HL-60 (cell line): ENCODE results near the gene DPH3.

Experiments used
- DNase-seq, 2 experiments: peaks; one replicate each; pipeline ENCODE4 v3.0.0-alpha.2; 2010 to 2020; ENCODE audit warnings: low read depth in 1 of 2, low spot score in 1 of 2
- H3K27ac ChIP-seq: fragments of 250-450 bp; sonication (Bioruptor Pico); replicated peaks from 2 replicates; pipeline ENCODE4 v1.5.1; 2020; ENCODE audit warnings: mild to moderate bottlenecking, moderate library complexity
- H3K27me3 ChIP-seq: fragments of 250-450 bp; sonication (Bioruptor Pico); 2 replicates; pipeline ENCODE4 v1.5.1; 2021; ENCODE audit warnings: mild to moderate bottlenecking, moderate library complexity; ENCODE audit not compliant: insufficient read depth, poor library complexity, severe bottlenecking
- H3K4me3 ChIP-seq: replicated peaks from 2 replicates; pipeline ENCODE4 v1.5.1; 2011; ENCODE audit warnings: mild to moderate bottlenecking, control low read depth, low read length; ENCODE audit not compliant: insufficient read depth
- CTCF ChIP-seq: IDR thresholded peaks from one replicate; pipeline ENCODE4 v1.5.1; 2011; ENCODE audit warnings: low read length, control low read depth, inconsistent platforms; ENCODE audit not compliant: insufficient read depth
- GABPA ChIP-seq: IDR thresholded peaks from 2 replicates; pipeline ENCODE4 v1.6.1; 2012; ENCODE audit warnings: low read depth
- POLR2AphosphoS5 ChIP-seq: IDR thresholded peaks from 2 replicates; pipeline ENCODE4 v1.6.1; 2012; ENCODE audit warnings: low read depth
- REST ChIP-seq: IDR thresholded peaks from 2 replicates; pipeline ENCODE4 v1.6.1; 2012; ENCODE audit warnings: low read depth; ENCODE audit not compliant: insufficient replicate concordance
- SPI1 ChIP-seq: IDR thresholded peaks from 2 replicates; pipeline ENCODE4 v1.6.1; 2012; ENCODE audit warnings: low read depth, mild to moderate bottlenecking, borderline replicate concordance

The DPH3 gene

GRCh38 chr3:16227566-16227965 is 37.2 kb downstream of the DPH3 start:
- Histone ChIP-seq H3K27ac (no peak overlapping the region), H3K4me3 (no peak overlapping the region), H3K27me3 (no peaks in the 10 kb centered on the region)
- DNase-seq, result no peak
- TF ChIP-seq GABPA, result no peak
- TF ChIP-seq POLR2AphosphoS5, result no peak
- TF ChIP-seq CTCF, result no peak
- no peak for TF ChIP-seq REST
- no peak for TF ChIP-seq SPI1

DNA sequence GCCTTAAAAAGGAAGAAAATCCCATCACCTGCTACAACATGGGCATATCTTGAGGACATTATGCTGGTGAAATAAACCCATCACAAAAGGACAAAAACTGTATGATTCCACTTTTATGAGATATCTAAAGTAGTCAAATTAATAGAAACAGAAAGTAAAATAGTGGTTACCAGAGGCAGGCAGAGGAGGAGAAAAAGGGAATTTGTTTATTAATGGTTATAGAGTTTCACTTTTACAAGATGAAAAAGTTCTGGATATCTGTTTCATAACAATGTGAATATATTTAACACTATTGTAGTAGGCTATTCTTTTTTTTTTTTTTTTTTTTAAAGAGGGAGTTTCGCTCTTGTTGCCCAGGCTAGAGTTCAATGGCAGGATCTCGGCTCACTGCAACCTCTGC is 40.4 kb downstream of the DPH3 start:
- H3K4me3 ChIP-seq, result no peak overlapping the region
- TF ChIP-seq GABPA (no peak), SPI1 (no peak), POLR2AphosphoS5 (no peak), REST (no peak), CTCF (no peak)
- no peak overlapping the region for H3K27ac ChIP-seq
- DNase-seq, result no peak
- H3K27me3 ChIP-seq, result no peaks in the 10 kb centered on the region

DNA sequence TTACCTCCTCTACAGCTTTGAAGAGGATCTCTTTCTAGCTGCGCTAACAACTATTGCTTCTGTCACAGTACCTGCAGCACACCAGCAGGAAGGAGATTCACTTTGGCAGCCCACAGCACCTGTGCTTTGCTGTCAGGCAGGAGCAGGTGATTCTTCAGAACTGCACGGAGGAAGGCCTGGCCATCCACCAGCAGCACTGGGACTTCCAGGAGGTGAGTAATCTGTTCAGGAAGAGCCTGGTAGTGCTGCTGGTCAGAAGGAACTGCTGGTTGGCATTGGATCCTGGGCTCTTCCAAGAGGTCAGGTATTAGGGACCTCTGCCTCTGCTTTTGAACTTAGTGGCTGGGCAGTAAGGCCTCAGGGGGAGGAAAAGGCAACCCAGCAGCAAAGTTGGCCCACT is 42.2 kb downstream of the DPH3 start:
- no peak for DNase-seq
- Histone ChIP-seq H3K27me3 (no peaks in the 10 kb centered on the region), H3K4me3 (no peak overlapping the region), H3K27ac (no peak overlapping the region)
- TF ChIP-seq GABPA, result no peak
- no peak for TF ChIP-seq SPI1
- no peak for TF ChIP-seq REST
- no peak for TF ChIP-seq POLR2AphosphoS5
- TF ChIP-seq CTCF, result no peak
